ENCODE results near the gene MFSD12.

The MFSD12 gene

DNA sequence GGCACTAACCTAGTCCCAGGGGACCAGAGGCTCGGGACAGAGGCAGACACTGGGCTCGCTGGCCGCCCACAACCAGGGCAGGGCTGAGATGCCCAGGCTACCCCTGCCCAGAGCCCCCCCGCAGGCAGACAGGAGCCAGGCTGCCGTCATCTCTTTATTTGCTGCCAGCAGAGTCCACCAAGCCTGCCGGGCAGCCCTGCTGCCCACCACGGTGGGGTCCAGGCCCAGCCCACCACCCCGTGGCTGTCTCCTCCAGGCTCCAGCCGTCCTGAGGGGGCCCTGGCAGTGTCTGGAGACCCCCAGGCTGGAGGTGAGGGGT is 13.4 kb downstream of the MFSD12 start:
- no peak overlapping the region for H3K4me3 ChIP-seq (ENCODE audit: low read depth, low read length)
- DNase-seq (ENCODE audit: low read depth), result no peak
- in situ Hi-C loops (cut with HindIII; ENCODE audit: low sequenced_read_pairs), result no loop called here
- TF ChIP-seq, protein P1, sequence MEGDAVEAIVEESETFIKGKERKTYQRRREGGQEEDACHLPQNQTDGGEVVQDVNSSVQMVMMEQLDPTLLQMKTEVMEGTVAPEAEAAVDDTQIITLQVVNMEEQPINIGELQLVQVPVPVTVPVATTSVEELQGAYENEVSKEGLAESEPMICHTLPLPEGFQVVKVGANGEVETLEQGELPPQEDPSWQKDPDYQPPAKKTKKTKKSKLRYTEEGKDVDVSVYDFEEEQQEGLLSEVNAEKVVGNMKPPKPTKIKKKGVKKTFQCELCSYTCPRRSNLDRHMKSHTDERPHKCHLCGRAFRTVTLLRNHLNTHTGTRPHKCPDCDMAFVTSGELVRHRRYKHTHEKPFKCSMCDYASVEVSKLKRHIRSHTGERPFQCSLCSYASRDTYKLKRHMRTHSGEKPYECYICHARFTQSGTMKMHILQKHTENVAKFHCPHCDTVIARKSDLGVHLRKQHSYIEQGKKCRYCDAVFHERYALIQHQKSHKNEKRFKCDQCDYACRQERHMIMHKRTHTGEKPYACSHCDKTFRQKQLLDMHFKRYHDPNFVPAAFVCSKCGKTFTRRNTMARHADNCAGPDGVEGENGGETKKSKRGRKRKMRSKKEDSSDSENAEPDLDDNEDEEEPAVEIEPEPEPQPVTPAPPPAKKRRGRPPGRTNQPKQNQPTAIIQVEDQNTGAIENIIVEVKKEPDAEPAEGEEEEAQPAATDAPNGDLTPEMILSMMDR (IDR thresholded peaks at IDR 0.05; ENCODE audit: low read depth, low read length, missing control alignments), result no peak

DNA sequence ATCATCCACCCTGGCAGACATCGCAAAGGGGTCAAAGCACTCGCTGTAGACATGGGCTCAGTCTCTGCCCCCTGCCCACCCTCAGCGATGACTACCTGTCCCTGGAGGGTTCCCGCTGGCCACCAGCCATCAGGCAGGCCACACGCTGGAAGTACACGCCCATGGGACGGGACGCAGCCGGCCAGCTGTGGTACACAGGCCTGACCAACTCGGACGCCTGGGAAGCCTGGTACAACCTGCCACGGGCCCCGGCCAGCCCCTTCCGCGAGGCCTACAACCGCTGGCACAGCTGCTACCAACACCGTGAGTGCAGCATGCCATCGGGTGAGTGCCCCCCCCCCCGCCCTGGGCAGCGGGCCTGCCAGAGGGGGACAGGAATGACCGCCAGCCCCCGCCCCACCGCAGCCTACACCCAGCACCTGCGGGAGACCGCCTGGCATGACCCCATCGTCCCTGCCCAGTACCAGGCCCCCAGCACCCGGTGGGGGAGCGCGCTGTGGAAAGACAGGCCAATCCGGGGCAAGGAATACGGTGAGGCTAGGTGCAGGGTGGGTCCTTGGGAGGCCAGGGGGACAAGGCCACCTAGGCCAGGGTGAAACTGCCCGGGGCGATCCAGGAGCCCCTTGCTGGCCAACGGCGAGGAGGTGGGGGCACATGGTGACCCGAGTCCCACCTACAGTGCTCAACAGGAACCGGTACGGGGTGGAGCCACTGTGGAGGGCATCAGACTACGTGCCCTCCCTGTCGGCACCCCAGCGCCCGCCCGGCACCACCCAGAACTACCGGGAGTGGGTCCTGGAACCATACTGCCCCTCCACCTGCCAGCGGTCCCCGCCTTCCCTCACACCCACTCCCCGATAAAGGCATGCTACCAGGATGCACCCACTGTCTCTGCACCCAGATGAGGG is 14.0 kb downstream of the MFSD12 start:
- in situ Hi-C loops (cut with HindIII; ENCODE audit: low sequenced_read_pairs), result no loop called here
- no peak for DNase-seq (ENCODE audit: low read depth)
- TF ChIP-seq, protein P1 (IDR thresholded peaks at IDR 0.05; ENCODE audit: low read depth, low read length, missing control alignments), result no peak
- no peak overlapping the region for H3K4me3 ChIP-seq (ENCODE audit: low read depth, low read length)

DNA sequence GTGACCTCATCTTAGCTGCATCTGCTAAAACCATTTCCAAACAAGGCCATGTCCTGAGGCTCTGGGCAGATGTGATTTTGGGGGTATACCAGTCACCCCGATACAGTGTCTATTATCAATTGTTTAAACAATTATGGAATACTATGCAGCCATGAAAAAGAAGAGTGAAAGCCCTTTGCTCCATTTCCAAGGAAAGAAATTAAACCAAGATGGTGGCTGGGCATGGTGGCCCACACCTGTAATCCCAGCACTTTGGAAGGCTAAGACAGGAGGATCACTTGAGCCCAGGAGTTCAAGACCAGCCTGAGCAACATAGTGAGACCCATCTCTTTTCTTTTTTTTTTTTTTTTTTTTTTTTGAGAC is 17.6 kb downstream of the MFSD12 start:
- in situ Hi-C loops (cut with HindIII; ENCODE audit: low sequenced_read_pairs), result loop anchor here (5.0 kb wide), 1 partner anchor 83 kb away; no protein-coding TSS in a partner anchor
- DNase-seq (ENCODE audit: low read depth), result no peak
- H3K4me3 ChIP-seq (ENCODE audit: low read depth, low read length), result no peak overlapping the region
- TF ChIP-seq, protein P1 (IDR thresholded peaks at IDR 0.05; ENCODE audit: low read depth, low read length, missing control alignments), result no peak

DNA sequence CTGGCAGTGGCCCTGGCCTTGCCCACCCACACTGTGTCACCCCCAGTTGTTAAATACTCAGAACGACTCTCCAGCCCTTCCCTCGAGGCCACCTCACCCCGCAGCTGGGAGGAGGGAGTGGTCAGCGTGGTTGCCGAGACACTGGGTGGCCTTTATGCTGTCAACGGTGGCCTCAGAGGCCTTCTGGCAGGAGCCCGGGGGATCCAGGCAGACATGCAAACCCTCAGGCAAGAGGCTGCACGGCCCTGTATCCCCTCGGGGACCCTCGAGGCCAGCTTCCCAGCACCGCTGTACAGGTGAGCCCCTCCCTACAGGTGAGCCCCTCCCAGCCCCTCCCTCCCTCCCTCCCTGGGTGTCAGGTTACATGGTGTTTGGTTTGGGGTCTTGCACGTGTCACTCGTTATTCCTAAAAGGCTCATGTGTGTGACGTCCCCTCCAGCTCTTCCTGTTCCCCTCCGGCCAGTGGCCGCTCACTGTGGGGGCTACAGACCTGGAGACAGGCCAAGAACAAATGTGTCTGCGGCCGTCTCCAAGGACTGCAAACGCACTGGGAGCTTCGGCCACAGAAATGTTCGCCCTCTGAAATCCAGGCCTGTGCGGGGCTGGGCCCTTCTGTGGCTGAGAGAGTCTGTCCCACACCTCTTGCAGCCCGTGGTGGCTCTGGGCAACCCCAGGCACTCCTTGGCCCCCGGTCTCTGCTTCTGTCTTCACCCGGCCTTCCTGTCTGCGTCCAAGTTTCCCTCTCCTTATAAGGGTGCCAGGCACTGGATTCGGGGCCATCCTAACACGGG is 18.2 kb downstream of the MFSD12 start, which contains the start of gene TEKTIP1:
Gene TEKTIP1, plus strand, starts transcription at position 210 of the 791 bp plus-strand sequence. Its CDS starts 4 bp downstream, at position 214.
- in situ Hi-C loops (cut with HindIII; ENCODE audit: low sequenced_read_pairs), result loop anchor here (5.0 kb wide), 1 partner anchor 83 kb away; no protein-coding TSS in a partner anchor
- no peak within 1 kb of the TSS for H3K4me3 ChIP-seq (ENCODE audit: low read depth, low read length)
- TF ChIP-seq, protein P1 (IDR thresholded peaks at IDR 0.05; ENCODE audit: low read depth, low read length, missing control alignments), result no peak
- DNase-seq (ENCODE audit: low read depth), result no peak

DNA sequence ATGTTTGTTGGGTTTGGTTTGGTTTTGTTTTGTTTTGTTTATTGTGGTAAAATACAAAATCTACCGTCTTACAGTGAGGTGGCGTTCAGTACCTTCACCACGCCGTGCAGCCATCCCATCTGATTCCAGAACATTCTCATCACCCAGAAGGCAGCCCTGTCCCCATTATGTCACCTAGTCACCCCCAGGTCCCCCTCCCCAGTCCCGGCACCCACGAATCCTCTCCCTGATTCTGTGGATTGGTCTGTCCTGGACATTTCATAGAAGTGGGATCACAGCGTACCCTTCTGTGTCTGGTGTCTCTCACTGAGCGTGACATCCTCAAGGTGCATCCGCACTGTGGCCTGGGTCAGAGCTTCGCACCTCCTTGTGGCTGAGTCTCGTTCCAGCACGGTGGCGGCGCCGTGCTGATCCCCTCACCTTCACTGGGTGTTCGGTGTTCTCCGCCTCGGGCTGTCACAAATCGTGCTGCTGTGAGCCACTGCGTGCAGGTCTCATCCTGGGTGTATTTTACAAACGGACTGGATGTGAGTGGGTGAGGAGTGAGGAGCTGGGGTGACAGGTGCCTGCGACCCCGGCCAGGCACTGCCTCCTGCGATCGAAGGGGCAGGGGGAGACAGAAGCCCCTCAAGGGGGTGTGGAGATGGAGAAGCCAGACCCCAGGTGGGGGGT is 19.0 kb downstream of the MFSD12 start:
- in situ Hi-C loops (cut with HindIII; ENCODE audit: low sequenced_read_pairs), result loop anchor here (5.0 kb wide), 1 partner anchor 84 kb away; no protein-coding TSS in a partner anchor
- H3K4me3 ChIP-seq (ENCODE audit: low read depth, low read length), result no peak overlapping the region
- TF ChIP-seq, protein P1 (IDR thresholded peaks at IDR 0.05; ENCODE audit: low read depth, low read length, missing control alignments), result no peak
- no peak for DNase-seq (ENCODE audit: low read depth)

All from astrocyte of the cerebellum (primary cell).